Measurements from ENCODE around the gene MRGPRG. TPM values are rescaled to one million over a fixed set of nuclear protein-coding genes. Genes with fewer than 3 reads are reported as not detected.

The MRGPRG gene
- total and polyA plus RNA-seq, 9 of the 15 experiments (the other 6 are each of a cell fraction or from before 2014, with no cell fraction given), result not detected

GRCh38 chr11:3231851-3232744 is 13.5 kb upstream of the MRGPRG start, which contains the start of gene MRGPRE (continued):
- TF ChIP-seq ZNF282 (CRISPR knock-in tag; IDR thresholded peaks at IDR 0.05), result no peak
- TF ChIP-seq, protein P1, sequence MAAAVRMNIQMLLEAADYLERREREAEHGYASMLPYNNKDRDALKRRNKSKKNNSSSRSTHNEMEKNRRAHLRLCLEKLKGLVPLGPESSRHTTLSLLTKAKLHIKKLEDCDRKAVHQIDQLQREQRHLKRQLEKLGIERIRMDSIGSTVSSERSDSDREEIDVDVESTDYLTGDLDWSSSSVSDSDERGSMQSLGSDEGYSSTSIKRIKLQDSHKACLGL (CRISPR knock-in tag; IDR thresholded peaks at IDR 0.05; ENCODE audit: borderline replicate concordance, poor library complexity, severe bottlenecking), result no peak
- no peak for TF ChIP-seq WHSC1 (IDR thresholded peaks at IDR 0.05; ENCODE audit: low read length)
- TF ChIP-seq, protein P2, sequence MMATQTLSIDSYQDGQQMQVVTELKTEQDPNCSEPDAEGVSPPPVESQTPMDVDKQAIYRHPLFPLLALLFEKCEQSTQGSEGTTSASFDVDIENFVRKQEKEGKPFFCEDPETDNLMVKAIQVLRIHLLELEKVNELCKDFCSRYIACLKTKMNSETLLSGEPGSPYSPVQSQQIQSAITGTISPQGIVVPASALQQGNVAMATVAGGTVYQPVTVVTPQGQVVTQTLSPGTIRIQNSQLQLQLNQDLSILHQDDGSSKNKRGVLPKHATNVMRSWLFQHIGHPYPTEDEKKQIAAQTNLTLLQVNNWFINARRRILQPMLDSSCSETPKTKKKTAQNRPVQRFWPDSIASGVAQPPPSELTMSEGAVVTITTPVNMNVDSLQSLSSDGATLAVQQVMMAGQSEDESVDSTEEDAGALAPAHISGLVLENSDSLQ (IDR thresholded peaks at IDR 0.05), result no peak; the same call in 1 of the 2 replicates
- TF ChIP-seq ZKSCAN8 (CRISPR knock-in tag; IDR thresholded peaks at IDR 0.05), result no peak
- no peak for TF ChIP-seq FOSL1 (tag; conservative IDR thresholded peaks at IDR 0.05)
- TF ChIP-seq SRSF3 (IDR thresholded peaks at IDR 0.05; ENCODE audit: insufficient read depth, low read length), result no peak
- TF ChIP-seq RHOXF2B (CRISPR knock-in tag; conservative IDR thresholded peaks at IDR 0.05), result no peak
- TF ChIP-seq GATA2 (CRISPR knock-in tag; IDR thresholded peaks at IDR 0.05), result peak; percentile 72
- no peak for TF ChIP-seq NONO (IDR thresholded peaks at IDR 0.05; ENCODE audit: low read depth in 2 of 2, low read length in 1 of 2)
- TF ChIP-seq CXXC5 (CRISPR knock-in tag; IDR thresholded peaks at IDR 0.05), result peak; percentile 56
- TF ChIP-seq E2F1 (CRISPR knock-in tag; IDR thresholded peaks at IDR 0.05), result no peak
- peak; percentile 86 for TF ChIP-seq ARID1B (IDR thresholded peaks at IDR 0.05)
- TF ChIP-seq TRIM24 (IDR thresholded peaks at IDR 0.05), result peak; percentile 69 to 84; a peak in 3 of 4 replicates
- no peak for TF ChIP-seq TEAD1 (CRISPR knock-in tag; IDR thresholded peaks at IDR 0.05)
- no peak for TF ChIP-seq LCOR (CRISPR knock-in tag; IDR thresholded peaks at IDR 0.05)
- peak; percentile 57 for TF ChIP-seq PRDM10 (IDR thresholded peaks at IDR 0.05; ENCODE audit: partially characterized antibody)
- TF ChIP-seq, protein P3, sequence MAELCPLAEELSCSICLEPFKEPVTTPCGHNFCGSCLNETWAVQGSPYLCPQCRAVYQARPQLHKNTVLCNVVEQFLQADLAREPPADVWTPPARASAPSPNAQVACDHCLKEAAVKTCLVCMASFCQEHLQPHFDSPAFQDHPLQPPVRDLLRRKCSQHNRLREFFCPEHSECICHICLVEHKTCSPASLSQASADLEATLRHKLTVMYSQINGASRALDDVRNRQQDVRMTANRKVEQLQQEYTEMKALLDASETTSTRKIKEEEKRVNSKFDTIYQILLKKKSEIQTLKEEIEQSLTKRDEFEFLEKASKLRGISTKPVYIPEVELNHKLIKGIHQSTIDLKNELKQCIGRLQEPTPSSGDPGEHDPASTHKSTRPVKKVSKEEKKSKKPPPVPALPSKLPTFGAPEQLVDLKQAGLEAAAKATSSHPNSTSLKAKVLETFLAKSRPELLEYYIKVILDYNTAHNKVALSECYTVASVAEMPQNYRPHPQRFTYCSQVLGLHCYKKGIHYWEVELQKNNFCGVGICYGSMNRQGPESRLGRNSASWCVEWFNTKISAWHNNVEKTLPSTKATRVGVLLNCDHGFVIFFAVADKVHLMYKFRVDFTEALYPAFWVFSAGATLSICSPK (IDR thresholded peaks at IDR 0.05; ENCODE audit: borderline replicate concordance), result no peak

All from K562 (cell line).